CD4-positive, alpha-beta T cell treated with Interleukin-17A for 1 hour (primary cell): ENCODE data around the gene SLC2A5.

Source experiments
- DNase-seq: peaks from one replicate; pipeline ENCODE4 v3.0.0-alpha.2; 2020

SLC2A5 gene

DNA sequence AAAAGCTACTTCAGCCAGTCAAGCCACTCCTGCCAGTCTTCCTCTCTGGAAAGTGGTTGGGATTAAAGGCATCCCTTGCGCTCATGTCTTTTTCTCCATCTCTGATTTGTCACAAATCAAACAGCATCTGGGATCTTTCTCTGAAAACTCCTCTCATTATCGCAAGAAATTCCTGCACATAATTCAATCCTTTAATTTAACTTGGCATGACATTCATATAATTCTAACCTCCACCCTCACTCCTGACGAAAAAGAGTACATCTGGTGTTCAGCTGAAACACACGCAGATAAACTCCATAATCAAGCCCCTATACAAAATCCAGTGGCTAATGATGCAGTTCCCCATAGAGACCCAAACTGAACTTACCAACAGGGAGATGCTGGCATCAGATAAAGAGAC, 19.4 kb upstream of the SLC2A5 start:
- no peak for DNase-seq

DNA sequence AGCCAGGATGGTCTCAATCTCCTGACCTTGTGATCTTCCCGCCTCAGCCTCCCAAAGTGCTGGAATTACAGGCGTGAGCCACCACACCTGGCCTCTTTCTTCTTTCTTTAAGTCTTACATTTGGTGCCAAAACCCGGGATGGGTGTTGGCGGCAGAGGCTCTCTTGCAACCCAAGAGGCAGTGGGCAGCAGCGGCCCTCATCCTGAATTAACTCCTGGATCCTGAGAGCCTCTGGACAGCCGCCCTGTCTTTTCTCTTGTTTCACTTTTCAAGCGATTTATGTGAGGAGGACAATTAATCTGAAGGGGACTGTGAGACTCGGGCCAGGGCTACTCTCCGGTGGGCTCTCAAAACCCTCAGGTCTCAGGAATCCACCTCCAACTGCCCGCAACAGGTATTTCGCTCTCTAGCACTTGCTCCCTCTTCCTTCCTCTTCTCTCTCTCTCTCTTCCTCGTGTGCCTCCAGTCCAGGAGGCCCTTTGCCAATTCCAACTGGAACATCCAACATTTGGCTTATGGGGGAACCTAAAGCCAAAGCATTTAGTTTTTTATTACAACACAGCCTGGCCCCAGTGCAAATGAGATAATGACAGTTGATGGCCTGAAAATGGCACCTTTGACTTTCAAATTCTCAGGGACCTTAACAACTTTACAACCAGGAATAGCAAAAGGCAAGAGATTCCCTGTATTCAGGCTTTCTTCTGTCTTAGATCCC, 18.1 kb upstream of the SLC2A5 start:
- no peak for DNase-seq

DNA sequence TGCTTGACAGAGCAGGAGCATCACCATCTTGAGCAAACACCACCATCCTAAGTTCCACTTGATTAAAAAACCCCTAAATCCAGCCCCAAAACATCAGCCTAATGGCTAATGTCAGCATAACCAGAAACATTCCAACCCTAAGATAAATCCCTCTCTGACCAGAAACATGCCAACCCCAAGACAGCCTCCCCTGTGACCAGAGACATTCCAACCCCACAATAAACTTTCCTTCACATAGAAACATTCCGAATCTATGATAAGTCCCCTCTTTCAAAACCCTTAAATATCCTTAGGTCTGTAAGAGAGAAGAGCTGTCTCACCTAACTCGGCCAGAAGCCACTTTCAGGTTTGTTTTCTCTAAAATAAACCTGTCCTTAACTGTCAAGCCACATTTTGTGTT, 17.4 kb upstream of the SLC2A5 start:
- DNase-seq, result no peak

DNA sequence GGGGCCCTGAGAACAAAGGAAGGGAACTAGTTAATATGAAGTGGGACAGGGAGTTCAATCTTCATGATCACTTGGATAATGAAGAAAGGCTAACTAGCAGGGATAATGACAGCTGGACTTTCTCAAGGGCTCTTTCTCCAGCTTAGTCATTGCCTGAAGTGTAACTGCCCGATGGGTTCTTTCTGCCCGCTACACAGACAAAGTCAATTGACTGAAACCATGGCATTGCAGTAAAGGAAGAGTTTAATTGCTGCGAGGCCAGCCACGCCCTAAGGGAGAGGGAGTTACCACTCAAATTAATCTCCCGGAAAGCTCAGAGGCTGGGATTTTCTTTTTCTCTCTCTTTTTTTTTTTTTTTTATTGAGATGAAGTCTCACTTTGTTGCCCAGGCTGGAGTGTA, 16.6 kb upstream of the SLC2A5 start:
- DNase-seq, result no peak

DNA sequence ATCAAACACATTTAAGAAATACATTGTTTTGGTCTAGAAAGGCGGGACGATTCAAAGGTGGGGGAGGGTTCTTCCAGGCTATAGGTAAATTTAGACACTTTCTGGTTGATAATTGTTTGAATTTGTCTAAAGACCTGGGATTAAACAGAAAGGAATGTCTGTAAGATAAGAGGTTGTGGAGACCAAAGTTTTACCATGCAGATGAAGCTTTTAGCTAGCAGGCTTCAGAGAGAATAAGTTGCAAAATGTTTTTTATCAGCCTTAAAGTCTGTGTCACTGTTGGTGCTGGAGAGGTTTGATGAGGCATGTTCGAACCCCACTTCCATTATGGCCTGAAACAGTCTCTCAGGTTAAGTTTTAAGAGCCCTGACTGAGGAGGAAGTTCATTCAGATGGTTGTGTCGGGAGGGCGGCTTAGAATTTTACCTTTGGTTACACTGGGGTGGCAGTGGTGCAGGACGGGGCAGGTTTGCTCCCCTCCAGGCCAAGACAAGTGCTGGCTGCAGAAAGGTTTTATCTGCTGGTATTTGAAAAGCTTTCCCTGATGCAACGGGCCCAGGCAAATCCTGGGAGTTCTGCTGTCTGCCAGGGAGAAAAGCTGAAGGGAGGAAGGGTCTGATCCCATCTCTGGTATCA, 16.0 kb upstream of the SLC2A5 start:
- DNase-seq, result no peak

DNA sequence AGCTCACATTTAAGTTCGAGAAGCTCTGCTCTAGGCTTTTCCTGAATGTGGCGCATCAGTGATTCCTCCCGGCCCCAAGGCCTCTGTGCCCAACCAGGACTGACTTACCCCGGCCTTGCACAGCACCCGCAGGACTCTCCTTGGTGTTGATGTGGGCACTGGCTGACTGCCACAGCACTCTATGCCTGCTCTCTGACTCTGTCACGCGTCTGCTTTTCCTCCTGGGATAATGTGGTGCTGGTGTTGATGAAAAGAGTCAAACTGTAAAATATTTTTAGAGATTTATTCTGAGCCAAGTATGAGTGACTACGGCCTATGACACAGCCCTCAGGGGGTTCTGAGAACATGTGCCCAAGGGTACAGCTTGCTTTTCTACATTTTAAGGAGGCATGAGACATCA, 15.5 kb upstream of the SLC2A5 start:
- DNase-seq, result no peak

DNA sequence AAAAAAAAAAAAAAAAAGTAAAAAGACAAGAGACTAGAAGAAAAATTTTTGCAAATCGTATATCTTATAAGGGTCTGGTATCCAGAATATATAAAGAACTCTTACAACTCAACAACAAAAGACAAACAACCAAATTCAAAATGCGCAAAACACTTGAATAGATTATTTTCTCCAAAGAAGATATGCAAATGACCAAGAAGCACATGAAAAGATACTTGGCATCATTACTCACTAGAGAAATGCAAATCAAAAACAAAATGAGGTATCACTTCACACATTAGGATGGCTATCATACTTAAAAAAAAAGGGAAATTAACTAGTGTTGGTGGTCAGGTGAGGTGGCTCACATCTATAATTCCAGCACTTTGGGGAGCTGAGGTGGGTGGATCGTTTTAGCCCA, 12.0 kb upstream of the SLC2A5 start:
- DNase-seq, result no peak

DNA sequence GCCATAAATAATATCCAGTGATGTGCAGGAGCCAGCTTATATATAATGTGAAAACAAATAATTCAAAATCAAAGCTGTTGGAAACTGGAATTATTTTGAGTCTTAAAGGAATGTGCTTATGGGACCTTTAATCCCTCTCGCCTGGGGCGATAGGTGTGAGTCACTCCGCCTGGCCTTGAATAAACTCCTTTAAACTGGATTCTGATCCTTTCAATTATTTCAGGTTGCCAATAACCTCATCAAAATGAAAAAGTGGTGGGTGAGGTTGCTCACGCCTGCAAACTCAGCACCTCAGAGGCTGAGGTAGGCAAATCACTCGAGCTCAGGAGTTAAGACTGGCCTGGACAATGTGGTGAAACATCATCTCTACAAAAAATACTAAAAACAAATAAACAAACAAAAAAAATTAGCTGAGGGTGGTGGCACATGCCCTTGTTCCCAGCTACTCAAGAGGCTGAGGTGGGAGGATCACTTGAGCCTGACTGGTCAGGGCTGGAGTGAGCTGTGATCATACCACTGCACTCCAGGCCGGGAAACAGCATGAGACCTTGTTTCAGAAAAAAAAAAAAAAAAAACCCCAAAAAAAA, 11.4 kb upstream of the SLC2A5 start:
- no peak for DNase-seq

DNA sequence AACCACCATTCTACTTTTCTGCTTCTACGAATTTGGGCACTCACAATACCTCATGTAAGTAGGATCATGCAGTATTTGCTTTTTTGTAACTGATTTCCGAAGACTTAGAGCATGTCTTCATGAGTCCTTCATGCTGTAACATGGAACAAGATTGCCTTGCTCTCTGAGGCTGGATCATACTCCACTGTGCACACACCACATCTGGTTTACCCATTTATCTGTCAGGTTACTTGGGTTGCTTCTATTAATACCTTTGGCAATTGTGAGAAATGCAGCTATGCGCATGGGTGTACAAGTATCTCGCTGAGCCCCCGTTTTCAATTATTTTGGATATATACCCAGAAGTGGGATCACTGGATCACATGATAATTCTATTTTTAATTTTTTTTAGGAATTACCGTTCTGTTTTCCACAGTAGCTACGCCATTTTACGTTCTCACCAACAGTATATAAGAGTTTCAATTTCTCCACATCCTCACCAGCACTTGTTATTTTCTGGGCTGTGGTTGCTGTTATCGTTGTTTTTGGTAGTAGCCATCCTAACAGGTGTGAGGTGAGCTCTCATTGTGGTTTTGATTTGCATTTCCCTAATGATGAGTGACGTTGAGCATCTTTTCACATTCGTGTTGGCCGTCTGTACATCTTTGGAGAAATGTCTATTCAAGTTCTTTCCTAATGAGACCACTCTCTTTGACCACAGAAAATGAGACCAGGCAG, 10.7 kb upstream of the SLC2A5 start:
- no peak for DNase-seq

DNA sequence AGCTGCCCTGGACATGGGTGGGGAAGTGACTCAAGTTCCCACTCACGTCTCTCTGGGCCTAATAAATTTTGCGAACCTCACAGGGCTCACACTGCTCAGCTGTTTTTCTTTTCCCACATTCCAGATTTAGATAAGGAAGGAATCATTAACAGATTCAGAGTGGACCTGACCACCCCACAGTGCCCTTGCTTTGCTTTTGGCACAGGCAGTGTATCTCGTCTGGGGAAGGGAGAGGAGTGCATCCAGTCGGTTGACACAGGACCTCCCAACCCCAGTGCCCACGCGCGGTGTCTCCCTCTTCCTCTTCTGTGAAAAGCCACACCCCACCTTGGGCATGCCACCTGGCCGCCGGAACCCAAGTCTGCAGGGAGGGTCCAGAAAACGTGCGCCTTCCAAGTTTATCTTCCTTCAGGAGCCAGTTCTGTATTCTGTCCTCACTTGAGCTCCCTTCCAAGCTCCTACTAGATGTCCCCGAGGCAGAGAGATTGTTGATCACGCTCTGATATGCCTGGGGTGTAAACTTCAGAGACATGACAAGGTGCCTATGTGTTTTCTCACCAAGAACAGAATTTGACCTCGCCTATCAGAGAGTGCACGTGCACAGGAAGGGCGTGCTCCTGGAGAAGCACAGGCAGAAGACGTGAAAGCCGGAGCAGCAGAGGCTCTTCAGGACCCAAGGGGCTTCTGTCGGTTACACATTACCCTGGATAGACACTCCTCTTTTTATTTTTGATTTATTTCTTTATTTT, 9.5 kb upstream of the SLC2A5 start:
- DNase-seq, result no peak

DNA sequence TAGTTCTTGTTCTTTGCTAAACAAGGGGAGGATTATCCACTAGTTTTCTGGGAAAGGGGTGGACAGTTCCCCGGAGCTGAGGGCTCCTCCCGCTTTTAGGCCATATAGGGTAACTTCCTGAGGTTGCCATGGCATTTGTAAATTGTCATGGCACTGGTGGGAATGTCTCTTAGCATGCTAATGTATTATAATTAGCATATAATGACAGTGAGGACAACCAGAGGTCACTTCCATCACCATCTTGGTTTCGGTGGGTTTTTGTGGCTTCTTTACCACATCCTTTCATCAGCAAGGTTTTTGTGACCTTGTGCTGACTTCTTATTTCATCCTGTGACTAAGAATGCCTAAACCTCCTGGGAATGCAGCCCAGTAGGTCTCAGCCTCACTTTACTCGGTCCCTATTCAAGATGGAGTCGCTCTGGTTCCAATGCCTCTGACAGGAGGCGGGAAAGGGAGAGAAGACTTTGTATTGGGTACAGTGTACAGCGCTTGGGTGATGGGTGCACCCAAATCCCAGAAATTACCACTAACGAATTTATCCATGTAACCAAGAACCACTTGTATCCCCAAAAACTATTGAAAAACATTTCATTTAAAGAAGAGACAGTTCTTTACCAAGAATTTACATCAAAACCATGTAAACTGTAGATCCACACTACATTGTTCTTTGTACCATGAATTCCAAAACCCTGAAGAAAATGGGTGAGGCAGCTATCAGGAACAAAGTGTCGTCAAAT, 8.7 kb upstream of the SLC2A5 start:
- DNase-seq, result no peak

DNA sequence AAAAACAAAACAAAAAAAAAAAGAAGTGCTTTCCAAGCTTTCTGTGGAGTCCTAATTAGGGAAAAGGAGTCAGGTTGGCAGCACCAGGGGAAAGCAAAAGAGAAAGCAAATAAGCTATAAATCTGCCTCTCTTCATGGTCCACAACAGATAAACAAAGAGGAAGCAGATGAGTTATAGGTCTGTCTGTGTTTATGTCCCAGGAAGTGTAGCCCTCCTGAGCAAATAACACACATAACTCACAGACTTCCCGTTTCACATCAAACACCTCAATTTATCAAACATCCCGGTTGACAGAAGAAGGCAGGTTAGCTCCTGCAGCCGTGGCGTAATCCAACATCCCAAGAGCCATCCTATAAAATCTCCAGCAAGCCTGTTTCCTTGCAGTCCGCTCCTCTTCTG, 5.6 kb upstream of the SLC2A5 start:
- DNase-seq, result no peak

DNA sequence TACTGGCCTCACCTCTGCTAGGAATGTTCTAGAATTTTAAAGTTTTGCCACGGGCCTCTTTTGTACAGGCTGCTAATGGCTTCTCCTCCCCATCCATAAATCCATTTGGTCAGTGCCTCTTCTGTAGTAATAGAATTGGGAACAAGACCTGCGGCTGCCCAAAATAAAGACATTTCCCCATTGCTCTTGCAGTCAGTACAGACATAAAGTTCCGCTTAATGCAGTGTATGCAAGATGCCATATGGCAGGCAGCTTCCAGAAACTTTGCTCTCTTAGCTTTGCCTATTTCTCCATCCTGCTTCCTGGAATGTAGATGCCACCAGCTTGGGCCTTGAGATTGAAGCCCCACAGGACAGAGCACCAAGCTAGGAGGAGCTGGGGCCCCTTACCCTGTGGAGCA, 3.7 kb upstream of the SLC2A5 start:
- no peak for DNase-seq

DNA sequence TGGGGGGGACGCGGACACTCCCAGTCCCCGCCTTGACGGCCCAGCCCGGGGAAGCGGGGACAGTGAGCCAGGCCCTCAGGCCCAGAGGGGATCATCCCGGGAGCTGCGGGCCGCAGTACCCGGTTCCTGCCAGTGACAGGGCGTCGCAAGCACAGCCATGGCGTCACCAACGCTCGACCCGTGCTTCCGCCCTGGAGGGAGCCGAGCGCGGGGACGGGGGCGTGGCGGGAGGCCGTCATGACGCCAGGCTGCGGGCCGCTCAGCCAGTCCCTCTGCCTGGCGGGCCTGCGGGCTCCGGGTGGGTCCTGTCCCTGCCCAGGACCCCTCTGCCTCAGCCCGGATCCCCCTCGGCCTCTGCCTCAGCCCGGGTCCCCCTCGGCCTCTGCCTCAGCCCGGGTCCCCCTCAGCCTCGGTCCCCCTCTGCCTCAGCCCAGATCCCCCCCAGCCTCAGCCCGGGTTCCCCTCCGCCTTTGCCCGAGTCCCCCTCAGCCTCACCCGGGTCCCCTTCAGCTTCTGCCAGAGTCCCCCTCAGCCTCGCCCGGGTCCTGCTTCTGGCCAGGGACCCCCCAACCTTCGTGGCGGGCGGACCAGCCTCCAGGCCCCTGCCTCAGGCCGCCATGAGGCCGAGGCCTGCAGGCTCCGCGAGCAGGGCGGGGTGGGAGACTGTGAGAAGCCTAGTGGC, 2.3 kb upstream of the SLC2A5 start:
- no peak for DNase-seq

DNA sequence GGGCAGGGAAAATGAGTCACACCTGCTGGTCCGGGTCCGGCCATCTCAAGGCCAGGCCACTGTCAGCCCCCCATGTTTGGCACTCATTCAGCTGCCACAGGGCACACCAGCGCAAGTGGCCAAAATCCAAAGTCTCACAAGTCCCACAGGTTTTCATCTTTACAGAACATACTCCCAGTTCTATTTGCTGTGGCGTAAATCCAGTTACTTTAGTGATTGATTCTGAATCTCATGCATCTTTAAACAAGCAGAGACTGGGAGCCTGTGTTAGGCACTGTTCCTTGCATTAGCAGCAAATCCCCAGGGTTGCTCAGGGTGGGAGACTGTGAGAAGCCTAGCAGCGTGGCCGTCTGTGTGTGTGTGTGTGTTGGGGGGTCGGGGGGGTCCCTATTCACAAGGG, 1.1 kb upstream of the SLC2A5 start:
- no peak for DNase-seq

DNA sequence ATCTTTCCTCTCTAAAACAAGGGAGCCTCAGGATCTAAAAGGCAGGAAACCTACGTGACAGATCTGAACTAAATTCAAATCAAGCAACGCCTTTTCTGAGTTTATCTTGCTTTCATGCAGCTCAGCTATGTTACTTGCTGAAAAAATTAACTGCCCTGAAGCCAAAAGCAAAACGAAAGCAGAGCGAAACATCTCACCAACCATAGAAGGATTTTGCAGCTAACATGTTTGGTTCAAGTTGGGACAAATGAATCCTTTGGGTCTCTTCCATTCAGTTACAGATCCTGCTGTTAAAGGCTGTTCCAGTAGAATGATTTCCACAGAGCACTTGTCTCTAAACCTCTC, 482 bp downstream of the SLC2A5 start:
- DNase-seq, result no peak

DNA sequence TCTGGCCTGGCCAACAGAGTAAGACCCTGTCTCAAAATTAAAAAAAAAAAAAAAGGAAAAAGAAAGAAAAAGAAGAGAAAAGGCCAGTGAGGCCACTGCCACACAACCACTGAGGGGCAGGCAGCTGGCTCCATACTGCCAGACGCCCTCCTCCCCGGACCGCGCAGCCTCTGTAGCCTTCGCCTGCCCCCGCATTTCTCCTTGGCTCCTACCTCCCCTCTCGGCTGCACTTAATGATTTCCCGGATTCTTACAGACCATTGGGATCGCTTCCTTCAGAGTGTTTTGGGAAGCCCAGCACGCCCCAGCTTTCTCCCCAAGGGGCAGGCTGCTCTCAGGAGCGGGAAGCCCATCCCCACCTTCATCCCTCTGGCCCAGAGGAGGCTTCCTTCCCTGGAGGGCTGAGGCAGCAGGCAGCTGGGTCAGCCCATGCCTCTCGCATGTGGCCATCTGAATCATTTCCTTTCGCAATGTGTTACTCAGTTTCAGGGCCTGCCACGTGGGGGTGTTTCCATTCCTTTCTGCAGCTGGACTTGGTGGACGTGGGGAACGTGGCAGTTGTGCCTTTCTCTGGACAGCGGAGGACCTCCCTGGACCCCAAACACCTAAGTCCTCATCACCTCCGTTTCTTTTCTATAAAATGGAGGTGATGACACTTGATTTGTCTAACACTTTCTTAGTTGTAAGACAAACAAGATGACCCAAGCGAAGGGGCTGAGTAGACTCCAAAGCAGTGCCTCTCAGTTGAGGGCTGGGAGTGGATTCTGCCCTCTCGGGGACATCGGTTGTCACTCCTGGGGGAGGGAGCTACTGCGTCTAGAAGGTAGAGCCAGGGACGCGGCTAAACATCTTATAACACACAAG, 2.3 kb downstream of the SLC2A5 start:
- DNase-seq, result no peak

DNA sequence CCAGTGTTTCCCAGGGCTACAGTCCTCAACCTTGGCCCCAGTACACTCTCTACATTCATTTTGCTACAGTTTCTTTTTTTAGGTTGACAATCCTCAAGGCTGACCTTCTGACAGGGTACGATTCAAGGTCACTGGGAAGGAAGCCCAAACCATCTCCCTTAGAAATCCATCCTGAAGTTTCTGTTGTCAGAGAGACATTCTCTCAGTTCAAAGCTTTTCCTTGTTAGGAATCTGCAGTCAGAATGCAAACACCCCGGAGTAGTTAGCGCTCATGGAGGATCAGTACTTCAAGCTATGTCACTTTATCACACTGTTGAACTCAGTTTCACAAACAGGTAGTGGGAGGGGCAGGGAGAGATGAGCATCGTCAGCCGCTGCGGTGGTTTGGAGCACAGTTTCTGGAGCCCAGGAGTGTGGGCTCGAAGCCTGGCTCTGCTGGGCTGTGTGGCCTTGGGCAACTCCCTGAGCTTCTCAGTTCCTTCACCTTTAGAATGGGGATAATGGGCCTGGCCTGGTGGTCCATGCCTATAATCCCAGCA, 4.2 kb downstream of the SLC2A5 start:
- DNase-seq, result no peak

DNA sequence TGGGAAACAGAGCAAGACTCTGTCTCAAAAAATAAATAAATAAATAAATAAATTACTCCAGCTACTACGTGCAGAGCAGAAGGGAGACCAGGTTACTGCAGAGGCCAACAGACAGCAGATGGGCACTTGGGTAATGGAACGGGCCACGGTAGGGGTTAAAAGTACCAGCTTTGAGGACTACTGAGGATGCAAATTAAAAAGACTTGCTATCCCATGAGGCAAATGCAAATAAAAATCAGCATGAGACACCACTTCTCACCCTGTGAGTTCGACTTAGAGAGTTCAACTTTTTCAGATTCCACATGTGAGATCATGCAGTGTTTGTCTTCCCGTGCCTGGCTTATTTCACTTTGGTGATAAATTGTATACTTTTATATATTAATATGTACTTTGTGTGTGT, 6.6 kb downstream of the SLC2A5 start:
- no peak for DNase-seq

DNA sequence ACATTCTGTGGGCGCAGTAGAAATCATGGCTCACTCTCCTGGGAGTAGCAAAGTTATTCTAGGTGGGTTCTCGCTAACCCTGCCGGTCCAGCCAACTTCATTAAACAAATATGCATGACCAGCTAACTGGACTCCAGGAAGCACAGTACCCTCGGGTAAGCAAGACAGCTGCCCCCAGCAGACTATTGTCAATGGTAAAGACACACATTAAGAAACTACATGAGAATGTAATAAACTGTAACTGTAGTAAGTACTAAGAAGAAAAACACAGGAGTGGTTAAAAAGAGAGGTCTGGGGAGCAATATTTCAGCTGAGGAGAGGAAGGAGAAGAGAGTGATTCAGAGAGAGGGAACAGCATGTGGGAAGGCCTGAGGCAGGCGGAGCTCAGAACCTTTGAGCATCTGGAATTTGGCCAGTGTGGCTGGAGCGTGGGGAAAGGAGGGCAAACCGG, 7.4 kb downstream of the SLC2A5 start:
- no peak for DNase-seq
